ENCODE data around the gene BEAN1. TPM values are rescaled to one million over a fixed set of nuclear protein-coding genes. Genes with fewer than 3 reads are reported as not detected.
"Not testable (repeated sequence)": the region's sequence is repeated elsewhere in the genome, so short reads cannot be mapped to it uniquely, and the experiment has no call there.

The BEAN1 gene
- polyA plus RNA-seq, 1 of the 3 experiments (the other 2 are of a cell fraction), result 0.07 TPM

GRCh38 chr16:66494916-66495315 is 67.8 kb downstream of the BEAN1 start:
- Histone ChIP-seq H3K4me2 (no peak overlapping the region), H3K9ac (no peak overlapping the region), H3K27ac (ENCODE audit: low read depth in 2 of 2, low read length in 1 of 2) (no peak overlapping the region), H3K27me3 (ENCODE audit: insufficient read depth) (no peaks in the 10 kb centered on the region), H3K36me3 (replicated peaks in 1 of 2; ENCODE audit: control insufficient read depth in 1 of 2, insufficient read depth in 2 of 2, low read length in 1 of 2) (no peaks in the 10 kb centered on the region), H2AFZ (ENCODE audit: low read depth) (no peak overlapping the region), H4K20me1 (ENCODE audit: insufficient read depth) (no peaks in the 10 kb centered on the region), H3K4me1 (ENCODE audit: control insufficient read depth in 1 of 2, insufficient read depth in 2 of 2, low read depth in 1 of 2, low read length in 1 of 2) (no peaks in the 10 kb centered on the region), H3K9me3 (no peaks in the 10 kb centered on the region), H3K4me3 (ENCODE audit: low read depth in 2 of 2, low read length in 1 of 2) (no peak overlapping the region), H3K9me2 (no peaks in the 10 kb centered on the region), H3K79me2 (ENCODE audit: insufficient read depth) (no peaks in the 10 kb centered on the region), H3F3A (replicated peaks; ENCODE audit: insufficient read depth) (no peaks in the 10 kb centered on the region)
- ChIA-PET POLR2A (no interaction called here), CTCF (no interaction called here)
- WGBS (ENCODE audit: low lambda C conversion rate), result 81% methylated on average over 2 of the region's 2 CpGs
- DNase-seq, result no peak
- no peak for TF ChIP-seq FOXM1 (IDR thresholded peaks at IDR 0.05; ENCODE audit: low read depth)
- no peak for TF ChIP-seq MEF2A (IDR thresholded peaks at IDR 0.05; ENCODE audit: borderline replicate concordance, low read depth)
- no peak for TF ChIP-seq PBX3 (IDR thresholded peaks at IDR 0.05)
- TF ChIP-seq GABPA (IDR thresholded peaks at IDR 0.05; ENCODE audit: low read depth), result no peak
- no peak for TF ChIP-seq POLR2AphosphoS5 (IDR thresholded peaks at IDR 0.05; ENCODE audit: low read depth, low read length)
- TF ChIP-seq SIN3A (IDR thresholded peaks at IDR 0.05; ENCODE audit: borderline replicate concordance, low read depth, low read length), result no peak
- TF ChIP-seq GATA2 (CRISPR knock-in tag; IDR thresholded peaks at IDR 0.05), result no peak
- no peak for TF ChIP-seq USF1 (IDR thresholded peaks at IDR 0.05; ENCODE audit: borderline replicate concordance, low read depth)
- TF ChIP-seq SMC3 (IDR thresholded peaks at IDR 0.05; ENCODE audit: low read depth, low read length), result no peak
- TF ChIP-seq TEAD4 (IDR thresholded peaks at IDR 0.05; ENCODE audit: borderline replicate concordance, insufficient read depth), result no peak
- no peak for TF ChIP-seq JUND (IDR thresholded peaks at IDR 0.05)
- TF ChIP-seq RCOR1 (IDR thresholded peaks at IDR 0.05; ENCODE audit: low read length), result no peak
- no peak for TF ChIP-seq RFX5 (IDR thresholded peaks at IDR 0.05; ENCODE audit: low read length)

GRCh38 chr16:66495440-66495839 is 68.3 kb downstream of the BEAN1 start:
- WGBS (ENCODE audit: low lambda C conversion rate), result 65% methylated on average over 2 of the region's 2 CpGs
- Histone ChIP-seq H3K36me3 (replicated peaks in 1 of 2; ENCODE audit: control insufficient read depth in 1 of 2, insufficient read depth in 2 of 2, low read length in 1 of 2) (no peaks in the 10 kb centered on the region), H3K4me3 (ENCODE audit: low read depth in 2 of 2, low read length in 1 of 2) (no peak overlapping the region), H3K79me2 (ENCODE audit: insufficient read depth) (no peaks in the 10 kb centered on the region), H3K4me2 (no peak overlapping the region), H4K20me1 (ENCODE audit: insufficient read depth) (no peaks in the 10 kb centered on the region), H3K9me2 (no peaks in the 10 kb centered on the region), H3F3A (replicated peaks; ENCODE audit: insufficient read depth) (no peaks in the 10 kb centered on the region), H3K9me3 (no peaks in the 10 kb centered on the region), H2AFZ (ENCODE audit: low read depth) (no peak overlapping the region), H3K27ac (ENCODE audit: low read depth in 2 of 2, low read length in 1 of 2) (no peak overlapping the region), H3K9ac (no peak overlapping the region), H3K4me1 (ENCODE audit: control insufficient read depth in 1 of 2, insufficient read depth in 2 of 2, low read depth in 1 of 2, low read length in 1 of 2) (no peaks in the 10 kb centered on the region), H3K27me3 (ENCODE audit: insufficient read depth) (no peaks in the 10 kb centered on the region)
- no peak for TF ChIP-seq SIN3A (IDR thresholded peaks at IDR 0.05; ENCODE audit: borderline replicate concordance, low read depth, low read length)
- no peak for TF ChIP-seq SMC3 (IDR thresholded peaks at IDR 0.05; ENCODE audit: low read depth, low read length)
- TF ChIP-seq POLR2AphosphoS5 (IDR thresholded peaks at IDR 0.05; ENCODE audit: low read depth, low read length), result no peak
- TF ChIP-seq FOXM1 (IDR thresholded peaks at IDR 0.05; ENCODE audit: low read depth), result no peak
- no peak for TF ChIP-seq RCOR1 (IDR thresholded peaks at IDR 0.05; ENCODE audit: low read length)
- no peak for TF ChIP-seq FOSL2 (IDR thresholded peaks at IDR 0.05; ENCODE audit: borderline replicate concordance, low read depth)
- no peak for TF ChIP-seq RAD21 (IDR thresholded peaks at IDR 0.05; ENCODE audit: low read length)
- TF ChIP-seq TAF1 (IDR thresholded peaks at IDR 0.05; ENCODE audit: borderline replicate concordance, low read depth, low read length), result no peak
- no peak for TF ChIP-seq TCF12 (IDR thresholded peaks at IDR 0.05)
- no peak for TF ChIP-seq NFIC (IDR thresholded peaks at IDR 0.05; ENCODE audit: borderline replicate concordance)
- no peak for TF ChIP-seq RXRA (IDR thresholded peaks at IDR 0.05; ENCODE audit: borderline replicate concordance, low read depth)
- no peak for TF ChIP-seq REST (IDR thresholded peaks at IDR 0.05; ENCODE audit: low read depth, low read length)
- no peak for TF ChIP-seq JUND (IDR thresholded peaks at IDR 0.05)
- no peak for DNase-seq
- POLR2A ChIA-PET, result no interaction called here
- CTCF ChIA-PET, result no interaction called here

- H3K9me3 ChIP-seq; H3K36me3 ChIP-seq (replicated peaks in 1 of 2; ENCODE audit: control insufficient read depth in 1 of 2, insufficient read depth in 2 of 2, low read length in 1 of 2); H4K20me1 ChIP-seq (ENCODE audit: insufficient read depth); H3K4me3 ChIP-seq (ENCODE audit: low read depth in 2 of 2, low read length in 1 of 2); H3K4me2 ChIP-seq; H3K27ac ChIP-seq (ENCODE audit: low read depth in 2 of 2, low read length in 1 of 2); CTCF ChIA-PET; H3K9me2 ChIP-seq; DNase-seq; H3K4me1 ChIP-seq (ENCODE audit: control insufficient read depth in 1 of 2, insufficient read depth in 2 of 2, low read depth in 1 of 2, low read length in 1 of 2); H3K79me2 ChIP-seq (ENCODE audit: insufficient read depth); H3K27me3 ChIP-seq (ENCODE audit: insufficient read depth); H3F3A ChIP-seq (replicated peaks; ENCODE audit: insufficient read depth); POLR2A ChIA-PET; H3K9ac ChIP-seq; H2AFZ ChIP-seq (ENCODE audit: low read depth): not testable (repeated sequence)
- 85% methylated on average over 10 of the region's 10 CpGs for WGBS (ENCODE audit: low lambda C conversion rate)
Measured at GRCh38 chr16:66496226-66496625, 69.1 kb downstream of the BEAN1 start.

Measured in SK-N-SH (cell line).